K562 (cell line): ENCODE results near the gene SIGLEC7.
"Not testable (repeated sequence)": the region's sequence is repeated elsewhere in the genome, so short reads cannot be mapped to it uniquely, and the experiment has no call there.

ENCODE experiments used
- ATF1 ChIP-seq, 2 experiments: fragments of 450-650 bp in 1 of 2; IDR thresholded peaks; 2 replicates each; pipeline ENCODE4 v1.6.1; 2016; ENCODE audit warnings: missing compliant biosample characterization in 1 of 2, missing genetic modification characterization in 1 of 2
- DDX20 ChIP-seq: fragments of 450-650 bp; IDR thresholded peaks from 2 replicates; pipeline ENCODE4 v1.6.1; 2016; ENCODE audit warnings: missing genetic modification characterization, low read depth, mild to moderate bottlenecking, missing compliant biosample characterization, moderate library complexity
- EZH2 ChIP-seq: IDR thresholded peaks from 2 replicates; pipeline ENCODE4 v1.6.1; 2012; ENCODE audit warnings: low read depth, mild to moderate bottlenecking, inconsistent platforms, low read length, borderline replicate concordance
- MTA2 ChIP-seq: fragments of 450-650 bp; IDR thresholded peaks from 2 replicates; pipeline ENCODE4 v1.6.1; 2016; ENCODE audit warnings: low read depth
- TGIF2 ChIP-seq: sonication (generic); formaldehyde crosslinking; IDR thresholded peaks from 2 replicates; pipeline ENCODE4 v1.8.1; 2022; ENCODE audit warnings: mild to moderate bottlenecking, missing genetic modification reagents, moderate library complexity
- THAP7 ChIP-seq: fragments of 250-450 bp; sonication (Bioruptor Pico); IDR thresholded peaks from 2 replicates; pipeline ENCODE4 v1.5.0; 2021
- TSHZ1 ChIP-seq: fragments of 250-450 bp; sonication (Bioruptor Pico); IDR thresholded peaks from 2 replicates; pipeline ENCODE4 v1.4.0; 2020; ENCODE audit warnings: mild to moderate bottlenecking, moderate library complexity
- ZBTB9 ChIP-seq: fragments of 450-650 bp; formaldehyde crosslinking; IDR thresholded peaks from 2 replicates; pipeline ENCODE4 v1.4.0; 2020; ENCODE audit warnings: mild to moderate bottlenecking, moderate library complexity
- ZEB2 ChIP-seq: fragments of 450-650 bp; IDR thresholded peaks from 2 replicates; pipeline ENCODE4 v1.6.1; 2016
- ZFP36 ChIP-seq: fragments of 150-350 bp; IDR thresholded peaks from 2 replicates; pipeline ENCODE4 v1.6.1; 2018; ENCODE audit warnings: low read length, low read depth; ENCODE audit not compliant: partially characterized antibody
- ZNF232 ChIP-seq: sonication (generic); formaldehyde crosslinking; IDR thresholded peaks from 2 replicates; pipeline ENCODE4 v1.8.0; 2022; ENCODE audit warnings: mild to moderate bottlenecking, missing genetic modification reagents
- ZZZ3 ChIP-seq: fragments of 450-650 bp; IDR thresholded peaks from 2 replicates; pipeline ENCODE4 v1.6.1; 2016; ENCODE audit warnings: antibody characterized with exemption, mild to moderate bottlenecking, moderate library complexity
- TF ChIP-seq, protein P1 (sequence below), 3 experiments: IDR thresholded peaks in 2 of 3; conservative IDR thresholded peaks in 1 of 3; 2 replicates each; pipeline ENCODE4 v1.5.1; 2011 to 2012; ENCODE audit warnings: low read length in 3 of 3, mild to moderate bottlenecking in 3 of 3, control low read depth in 2 of 3, improper control_type of control experiment in 1 of 3, inconsistent platforms in 1 of 3, low read depth in 1 of 3, mixed read lengths in 1 of 3, moderate library complexity in 1 of 3; ENCODE audit not compliant: insufficient read depth in 2 of 3
- TF ChIP-seq, protein P2 (sequence below): sonication (generic); formaldehyde crosslinking; IDR thresholded peaks from 2 replicates; pipeline ENCODE4 v1.9.0; 2022; ENCODE audit warnings: mild to moderate bottlenecking, missing genetic modification reagents

DNA sequence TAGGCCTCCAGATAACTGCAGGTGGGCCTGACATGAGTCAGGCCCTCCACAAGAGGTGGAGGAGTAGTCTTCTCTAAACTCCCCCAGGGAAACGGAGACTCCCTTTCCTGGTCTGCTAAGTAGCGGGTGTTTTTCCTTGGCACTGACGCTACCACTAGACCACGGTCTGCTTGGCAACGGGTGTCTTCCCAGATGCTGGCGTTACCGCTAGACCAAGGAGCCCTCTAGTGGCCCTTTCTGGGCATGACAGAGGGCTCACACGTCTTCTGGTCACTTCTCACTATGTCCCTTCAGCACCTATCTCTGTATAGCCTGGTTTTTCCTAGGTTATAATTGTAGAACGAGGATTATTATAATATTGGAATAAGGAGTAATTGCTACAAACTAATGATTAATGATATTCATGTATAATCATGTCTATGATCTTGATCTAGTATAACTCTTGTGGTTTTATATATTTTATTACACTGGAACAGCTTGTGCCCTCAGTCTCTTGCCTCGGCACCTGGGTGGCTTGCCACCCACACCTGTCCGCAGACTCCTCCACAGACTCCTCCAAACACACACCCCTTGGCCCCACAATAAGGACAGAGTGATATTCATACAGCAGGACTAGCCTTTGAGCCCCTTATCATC lies 27.3 kb downstream of the SIGLEC7 start:
- not testable (repeated sequence) for TF ChIP-seq DDX20; EZH2; MTA2; ZEB2; ZZZ3; THAP7; ATF1 (CRISPR knock-in tag; IDR thresholded peaks at IDR 0.05); ATF1 (tag; IDR thresholded peaks at IDR 0.05); ZFP36; TSHZ1 (CRISPR knock-in tag); ZBTB9; ZNF232 (CRISPR knock-in tag); TGIF2 (CRISPR knock-in tag)
- TF ChIP-seq, protein P1, sequence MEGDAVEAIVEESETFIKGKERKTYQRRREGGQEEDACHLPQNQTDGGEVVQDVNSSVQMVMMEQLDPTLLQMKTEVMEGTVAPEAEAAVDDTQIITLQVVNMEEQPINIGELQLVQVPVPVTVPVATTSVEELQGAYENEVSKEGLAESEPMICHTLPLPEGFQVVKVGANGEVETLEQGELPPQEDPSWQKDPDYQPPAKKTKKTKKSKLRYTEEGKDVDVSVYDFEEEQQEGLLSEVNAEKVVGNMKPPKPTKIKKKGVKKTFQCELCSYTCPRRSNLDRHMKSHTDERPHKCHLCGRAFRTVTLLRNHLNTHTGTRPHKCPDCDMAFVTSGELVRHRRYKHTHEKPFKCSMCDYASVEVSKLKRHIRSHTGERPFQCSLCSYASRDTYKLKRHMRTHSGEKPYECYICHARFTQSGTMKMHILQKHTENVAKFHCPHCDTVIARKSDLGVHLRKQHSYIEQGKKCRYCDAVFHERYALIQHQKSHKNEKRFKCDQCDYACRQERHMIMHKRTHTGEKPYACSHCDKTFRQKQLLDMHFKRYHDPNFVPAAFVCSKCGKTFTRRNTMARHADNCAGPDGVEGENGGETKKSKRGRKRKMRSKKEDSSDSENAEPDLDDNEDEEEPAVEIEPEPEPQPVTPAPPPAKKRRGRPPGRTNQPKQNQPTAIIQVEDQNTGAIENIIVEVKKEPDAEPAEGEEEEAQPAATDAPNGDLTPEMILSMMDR (IDR thresholded peaks at IDR 0.05 in 2 of 3, conservative IDR thresholded peaks at IDR 0.05 in 1 of 3; ENCODE audit: insufficient read depth in 2 of 3, low read depth in 1 of 3, low read length in 3 of 3): peak; percentile 71 to 82 (median 75)
- TF ChIP-seq, protein P2, sequence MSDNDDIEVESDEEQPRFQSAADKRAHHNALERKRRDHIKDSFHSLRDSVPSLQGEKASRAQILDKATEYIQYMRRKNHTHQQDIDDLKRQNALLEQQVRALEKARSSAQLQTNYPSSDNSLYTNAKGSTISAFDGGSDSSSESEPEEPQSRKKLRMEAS (CRISPR knock-in tag): not testable (repeated sequence)
